IMR-90 (cell line): Measurements from ENCODE around the gene GTF3C6. TPM values are rescaled to one million over a fixed set of nuclear protein-coding genes. Genes with fewer than 3 reads are reported as not detected.

ENCODE experiments used
- ATAC-seq: fragments of 200-7000 bp; cut with Tn5 transposase; 2 replicates; pipeline ENCODE4 v1.9.1; 2020; ENCODE audit warnings: low read depth, mild to moderate bottlenecking, moderate library complexity
- BruUV-seq: library from RNA; stranded (reverse); fragments of 400-500 nt; replicated peaks from 2 replicates; lab custom pipeline; 2021; lab: Mats Ljungman, UMichigan
- CTCF ChIA-PET: fragments of 300-600 bp; formaldehyde crosslinking; extraction: SDS; loops from one replicate; lab custom pipeline; 2021; ENCODE audit warnings: antibody characterized with exemption; lab: Yijun Ruan, JAX
- POLR2A ChIA-PET: fragments of 300-600 bp; sonication (Branson Sonifier 250); formaldehyde crosslinking; loops from one replicate; lab custom pipeline; 2022; ENCODE audit warnings: antibody characterized with exemption; ENCODE audit not compliant: unreplicated experiment; lab: Charles Lee
- DNase-seq: peaks from one replicate; pipeline ENCODE4 v3.0.0; 2013
- H2AFZ ChIP-seq: replicated peaks from 2 replicates; pipeline ENCODE3; 2013; ENCODE audit warnings: low read length, mild to moderate bottlenecking; ENCODE audit not compliant: poor library complexity
- H2AK5ac ChIP-seq: 2 replicates; pipeline ENCODE4 v1.6.1; 2013; ENCODE audit warnings: low read depth, low read length, inconsistent platforms
- H2AK9ac ChIP-seq: replicated peaks from 2 replicates; pipeline ENCODE3; 2013; ENCODE audit warnings: mild to moderate bottlenecking, low read depth, low read length, moderate library complexity; ENCODE audit not compliant: poor library complexity
- H2BK120ac ChIP-seq: 2 replicates; pipeline ENCODE4 v1.6.1; 2013; ENCODE audit warnings: low read depth, low read length, inconsistent platforms
- H2BK15ac ChIP-seq: 3 replicates; pipeline ENCODE4 v1.6.1; 2013; ENCODE audit warnings: low read depth, low read length, inconsistent platforms
- H2BK20ac ChIP-seq: 2 replicates; pipeline ENCODE4 v1.6.1; 2013; ENCODE audit warnings: low read depth, mild to moderate bottlenecking, inconsistent platforms, low read length, moderate library complexity
- H2BK5ac ChIP-seq: 2 replicates; pipeline ENCODE4 v1.6.1; 2013; ENCODE audit warnings: mild to moderate bottlenecking, low read depth, low read length, inconsistent platforms; ENCODE audit not compliant: poor library complexity, severe bottlenecking
- H3K14ac ChIP-seq: replicated peaks from 2 replicates; pipeline ENCODE4 v1.6.1; 2013; ENCODE audit warnings: low read depth, low read length, inconsistent platforms
- H3K18ac ChIP-seq: 2 replicates; pipeline ENCODE4 v1.6.1; 2013; ENCODE audit warnings: low read depth, low read length, control low read depth
- H3K23ac ChIP-seq: 2 replicates; pipeline ENCODE4 v1.6.1; 2013; ENCODE audit warnings: low read depth, low read length, inconsistent platforms
- H3K27ac ChIP-seq: 2 replicates; pipeline ENCODE4 v1.5.1; 2013; ENCODE audit warnings: mild to moderate bottlenecking, control low read depth, low read length; ENCODE audit not compliant: insufficient read depth
- H3K27me3 ChIP-seq: 2 replicates; pipeline ENCODE4 v1.6.1; 2013; ENCODE audit warnings: low read length; ENCODE audit not compliant: control insufficient read depth, insufficient read depth
- H3K36me3 ChIP-seq: 2 replicates; pipeline ENCODE4 v1.6.1; 2013; ENCODE audit warnings: low read length, mixed read lengths; ENCODE audit not compliant: control insufficient read depth, insufficient read depth
- H3K4ac ChIP-seq: 2 replicates; pipeline ENCODE4 v1.6.1; 2013; ENCODE audit warnings: low read depth, low read length, inconsistent platforms
- H3K4me1 ChIP-seq: 2 replicates; pipeline ENCODE4 v1.6.1; 2013; ENCODE audit warnings: low read length, mixed read lengths; ENCODE audit not compliant: control insufficient read depth, insufficient read depth
- H3K4me2 ChIP-seq: 2 replicates; pipeline ENCODE4 v1.6.1; 2013; ENCODE audit warnings: low read depth, mild to moderate bottlenecking, control low read depth, low read length, moderate library complexity
- H3K4me3 ChIP-seq: 2 replicates; pipeline ENCODE4 v1.5.1; 2013; ENCODE audit warnings: low read depth, mild to moderate bottlenecking, control low read depth, low read length, moderate library complexity; ENCODE audit not compliant: insufficient read depth
- H3K56ac ChIP-seq: 2 replicates; pipeline ENCODE4 v1.6.1; 2013; ENCODE audit warnings: low read length, inconsistent platforms; ENCODE audit not compliant: insufficient read depth; ENCODE audit errors: extremely low read depth
- H3K79me1 ChIP-seq, 2 experiments: 2 replicates each; pipeline ENCODE4 v1.6.1; 2013; ENCODE audit warnings: low read length in 2 of 2, inconsistent platforms in 1 of 2, low read depth in 1 of 2
- H3K9ac ChIP-seq: 2 replicates; pipeline ENCODE4 v1.6.1; 2013; ENCODE audit warnings: low read depth, low read length, control low read depth
- H3K9me1 ChIP-seq: 2 replicates; pipeline ENCODE4 v1.6.1; 2013; ENCODE audit warnings: low read length, inconsistent platforms; ENCODE audit not compliant: insufficient read depth
- H3K9me3 ChIP-seq: 2 replicates; pipeline ENCODE4 v1.6.1; 2013; ENCODE audit warnings: low read length; ENCODE audit not compliant: control insufficient read depth, insufficient read depth
- H4K20me1 ChIP-seq: 2 replicates; pipeline ENCODE4 v1.6.1; 2013; ENCODE audit warnings: low read length, inconsistent platforms; ENCODE audit not compliant: insufficient read depth
- H4K5ac ChIP-seq: 2 replicates; pipeline ENCODE4 v1.6.1; 2013; ENCODE audit warnings: mild to moderate bottlenecking, low read depth, low read length, control low read depth
- H4K8ac ChIP-seq, 2 experiments: 2 replicates each; pipeline ENCODE4 v1.6.1; 2013; ENCODE audit warnings: low read depth in 2 of 2, low read length in 2 of 2, control low read depth in 1 of 2, inconsistent platforms in 1 of 2
- H4K91ac ChIP-seq: 2 replicates; pipeline ENCODE4 v1.6.1; 2013; ENCODE audit warnings: low read depth, low read length, inconsistent platforms; ENCODE audit not compliant: insufficient read depth
- BHLHE40 ChIP-seq: fragments of 150-350 bp; IDR thresholded peaks from 2 replicates; pipeline ENCODE4 v1.6.1; 2016; ENCODE audit warnings: mild to moderate bottlenecking, low read depth, low read length
- CEBPB ChIP-seq: IDR thresholded peaks from 2 replicates; pipeline ENCODE4 v1.6.1; 2012; ENCODE audit warnings: low read depth, low read length, improper control_type of control experiment
- CHD1 ChIP-seq: IDR thresholded peaks from 2 replicates; pipeline ENCODE4 v1.6.1; 2012; ENCODE audit warnings: low read depth, low read length, improper control_type of control experiment
- CTCF ChIP-seq: conservative IDR thresholded peaks from 2 replicates; pipeline ENCODE4 v1.5.1; 2012; ENCODE audit warnings: mild to moderate bottlenecking, low read depth, low read length, improper control_type of control experiment
- ELK1 ChIP-seq: fragments of 150-350 bp; IDR thresholded peaks from 2 replicates; pipeline ENCODE4 v1.6.1; 2016; ENCODE audit warnings: low read depth, mild to moderate bottlenecking, low read length, moderate library complexity, borderline replicate concordance
- FOS ChIP-seq: fragments of 150-350 bp; IDR thresholded peaks from 2 replicates; pipeline ENCODE4 v1.6.1; 2016; ENCODE audit warnings: low read depth, low read length
- MAFK ChIP-seq: IDR thresholded peaks from 2 replicates; pipeline ENCODE4 v1.6.1; 2012; ENCODE audit warnings: low read depth, low read length, improper control_type of control experiment
- MAZ ChIP-seq: IDR thresholded peaks from 2 replicates; pipeline ENCODE4 v1.6.1; 2012; ENCODE audit warnings: low read depth, mild to moderate bottlenecking, low read length, improper control_type of control experiment, moderate library complexity, borderline replicate concordance
- MXI1 ChIP-seq: IDR thresholded peaks from 2 replicates; pipeline ENCODE4 v1.6.1; 2012; ENCODE audit warnings: low read depth, mild to moderate bottlenecking, low read length, moderate library complexity, borderline replicate concordance
- NFE2L2 ChIP-seq: fragments of 150-350 bp; IDR thresholded peaks from 2 replicates; pipeline ENCODE4 v1.6.1; 2016; ENCODE audit warnings: low read depth, mild to moderate bottlenecking, low read length
- POLR2A ChIP-seq: IDR thresholded peaks from 2 replicates; pipeline ENCODE4 v1.6.1; 2012; ENCODE audit warnings: mild to moderate bottlenecking, low read depth, low read length
- RAD21 ChIP-seq: IDR thresholded peaks from 2 replicates; pipeline ENCODE4 v1.6.1; 2012; ENCODE audit warnings: low read length, improper control_type of control experiment
- RCOR1 ChIP-seq: IDR thresholded peaks from 2 replicates; pipeline ENCODE4 v1.6.1; 2012; ENCODE audit warnings: mild to moderate bottlenecking, low read length, improper control_type of control experiment; ENCODE audit not compliant: insufficient replicate concordance
- SMC3 ChIP-seq: fragments of 150-350 bp; IDR thresholded peaks from 2 replicates; pipeline ENCODE4 v1.6.1; 2016; ENCODE audit warnings: low read depth, mild to moderate bottlenecking, antibody characterized with exemption, low read length, moderate library complexity
- WGBS, 2 experiments: methylation state at CpG; one replicate each; pipeline versions ENCODE4 v1.1.5 to v1.1.7; 2013; ENCODE audit warnings: missing lambda C conversion rate in 2 of 2; ENCODE audit not compliant: insufficient read length in 1 of 2; ENCODE audit errors: extremely low coverage in 2 of 2; 5-methylcytosine and 5-hydroxymethylcytosine counted together
- dilution Hi-C: fragments of 300-500 bp; cut with HindIII; formaldehyde crosslinking; loops from one replicate; pipeline ENCODE4 v1.14.3; 2018; ENCODE audit warnings: low sequenced_read_pairs; ENCODE audit not compliant: unreplicated experiment
- in situ Hi-C: fragments of 300-500 bp; cut with MboI; formaldehyde crosslinking; loops from 3 replicates; pipeline ENCODE4 v1.14.3; 2019; ENCODE audit warnings: low sequenced_read_pairs, inconsistent platforms, mixed read lengths
- intact Hi-C: fragments of 100-400 bp; cut with micrococcal nuclease; formaldehyde crosslinking; loops from 2 replicates; pipeline ENCODE4 v1.10.0; 2022
- polyA plus RNA-seq, 3 experiments: library from polyadenylated mRNA; depleted of rRNA; stranded (reverse); fragments of >200 nt; gene quantifications; 2 replicates each; pipeline ENCODE4 v1.2.3, GENCODE V29; 2012; ENCODE audit warnings: low replicate concordance in 1 of 3
- total RNA-seq: library from RNA; depleted of rRNA; stranded (reverse); fragments of >200 nt; gene quantifications from 2 replicates; pipeline ENCODE4 v1.2.3, GENCODE V29; 2012
- TF ChIP-seq, protein P1 (sequence below): fragments of 150-350 bp; IDR thresholded peaks from 2 replicates; pipeline ENCODE4 v1.6.1; 2017; ENCODE audit warnings: mild to moderate bottlenecking, antibody characterized with exemption, low read length, low read depth

The GTF3C6 gene
- total and polyA plus RNA-seq, 2 of the 4 experiments (the other 2 are of a cell fraction): 10.4 to 40.5 TPM

DNA sequence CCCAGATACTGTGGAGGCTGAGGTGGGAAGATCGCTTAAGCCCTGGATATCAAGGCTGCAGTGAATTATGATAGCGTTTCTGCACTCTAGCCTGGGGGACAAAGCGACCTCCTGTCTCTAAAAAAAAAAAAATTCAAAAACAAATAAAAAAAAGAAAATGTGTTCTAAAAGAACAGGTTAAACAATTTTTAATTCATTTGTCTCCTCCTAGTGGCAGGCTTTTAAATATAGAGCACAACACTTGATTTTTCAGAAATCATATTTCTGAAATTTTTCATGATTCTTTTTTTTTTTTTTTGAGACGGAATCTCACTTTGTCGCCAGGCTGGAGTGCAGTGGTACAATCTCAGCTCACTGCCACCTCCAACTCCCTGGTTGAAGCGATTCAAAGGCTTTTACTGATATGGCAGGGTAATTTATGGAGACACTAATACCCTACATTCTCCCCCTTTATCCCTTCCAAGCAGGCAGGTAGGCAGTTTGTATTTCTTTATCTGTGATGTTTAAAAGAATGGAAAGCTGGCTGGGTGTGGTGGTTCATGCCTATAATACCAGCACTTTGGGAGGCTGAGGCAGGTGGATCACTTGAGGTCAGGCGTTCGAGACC is 8.7 kb upstream of the GTF3C6 start:
- H3K9ac ChIP-seq: no peak overlapping the region
- no peak overlapping the region for H4K5ac ChIP-seq
- peak overlapping the region; percentile 41; the same call in 1 of the 2 replicates for H2BK120ac ChIP-seq
- ChIA-PET POLR2A (no interaction called here), CTCF (interaction anchor here (1.0 to 1.6 kb wide), 5 partner anchors 9 to 421 kb away, joined by 3 to 7 read pairs (median 4); partner anchors contain the start of gene GTF3C6)
- no peak overlapping the region; the same call in 1 of the 2 replicates for H2BK20ac ChIP-seq
- H3K36me3 ChIP-seq: no peaks in the 10 kb centered on the region
- no peak overlapping the region for H2AFZ ChIP-seq
- H3K23ac ChIP-seq: no peak overlapping the region
- no peak overlapping the region; the same call in 1 of the 2 replicates for H3K4ac ChIP-seq
- no peak overlapping the region for H3K18ac ChIP-seq
- intact Hi-C loops (loop anchor here (1.0 kb wide), 1 partner anchor 267 kb away; no protein-coding TSS in a partner anchor), in situ Hi-C loops (loop anchor here (5.0 to 10.0 kb wide), 3 partner anchors 72 to 425 kb away; no protein-coding TSS in a partner anchor), dilution Hi-C loops (no loop called here)
- no peak for ATAC-seq
- no peaks in the 10 kb centered on the region for H3K79me1 ChIP-seq
- H3K9me3 ChIP-seq: no peaks in the 10 kb centered on the region
- no TSS peak for BruUV-seq
- peak overlapping the region; percentile 70; the same call in 1 of the 2 replicates for H2AK5ac ChIP-seq
- H2BK5ac ChIP-seq: no peak overlapping the region
- peak overlapping the region; percentile 52 for H2AK9ac ChIP-seq
- no peaks in the 10 kb centered on the region for H3K9me1 ChIP-seq
- peak overlapping the region in 1 of 2 experiments; percentile 54; a peak in 2 of 4 replicates for H4K8ac ChIP-seq
- no peaks in the 10 kb centered on the region for H3K27me3 ChIP-seq
- H3K27ac ChIP-seq: no peak overlapping the region
- H3K4me1 ChIP-seq: peaks cover 15% of the 10 kb centered on the region
- no peak overlapping the region for H3K4me3 ChIP-seq
- peak; percentile 54 for DNase-seq
- no CpG with 5 or more reads among the region's 8 CpGs for WGBS, 2 experiments
- peak overlapping the region; percentile 50; the same call in 1 of the 2 replicates for H3K4me2 ChIP-seq
- H3K56ac ChIP-seq: no peak overlapping the region
- peak overlapping the region; percentile 74; the same call in 1 of the 3 replicates for H2BK15ac ChIP-seq
- no peak overlapping the region for H3K14ac ChIP-seq
- H4K20me1 ChIP-seq: no peaks in the 10 kb centered on the region
- H4K91ac ChIP-seq: no peak overlapping the region
- TF ChIP-seq MAZ: no peak
- TF ChIP-seq BHLHE40: no peak
- peak; percentile 66 for TF ChIP-seq CTCF
- TF ChIP-seq CHD1: no peak
- no peak for TF ChIP-seq POLR2A
- no peak for TF ChIP-seq FOS
- TF ChIP-seq CEBPB: no peak
- no peak for TF ChIP-seq RCOR1
- peak; percentile 53 for TF ChIP-seq RAD21
- TF ChIP-seq SMC3: peak; percentile 61
- no peak for TF ChIP-seq MAFK
- TF ChIP-seq ELK1: no peak
- TF ChIP-seq MXI1: no peak
- no peak for TF ChIP-seq NFE2L2
- TF ChIP-seq, protein P1, sequence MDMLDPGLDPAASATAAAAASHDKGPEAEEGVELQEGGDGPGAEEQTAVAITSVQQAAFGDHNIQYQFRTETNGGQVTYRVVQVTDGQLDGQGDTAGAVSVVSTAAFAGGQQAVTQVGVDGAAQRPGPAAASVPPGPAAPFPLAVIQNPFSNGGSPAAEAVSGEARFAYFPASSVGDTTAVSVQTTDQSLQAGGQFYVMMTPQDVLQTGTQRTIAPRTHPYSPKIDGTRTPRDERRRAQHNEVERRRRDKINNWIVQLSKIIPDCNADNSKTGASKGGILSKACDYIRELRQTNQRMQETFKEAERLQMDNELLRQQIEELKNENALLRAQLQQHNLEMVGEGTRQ: no peak
